Suppressor macrophage treated with lipopolysaccharide for 1 hour (primary cell): ENCODE measurements around the gene ZXDA.
A peak's percentile ranks its signal among the peaks of the same experiment; 100 is the strongest.
"Not testable (repeated sequence)": the region's sequence is repeated elsewhere in the genome, so short reads cannot be mapped to it uniquely, and the experiment has no call there.

Experiments
- DNase-seq, 3 donors: peaks; one replicate each; pipeline ENCODE4 v3.0.0-alpha.2; 2020 to 2022

The ZXDA gene, protein sequence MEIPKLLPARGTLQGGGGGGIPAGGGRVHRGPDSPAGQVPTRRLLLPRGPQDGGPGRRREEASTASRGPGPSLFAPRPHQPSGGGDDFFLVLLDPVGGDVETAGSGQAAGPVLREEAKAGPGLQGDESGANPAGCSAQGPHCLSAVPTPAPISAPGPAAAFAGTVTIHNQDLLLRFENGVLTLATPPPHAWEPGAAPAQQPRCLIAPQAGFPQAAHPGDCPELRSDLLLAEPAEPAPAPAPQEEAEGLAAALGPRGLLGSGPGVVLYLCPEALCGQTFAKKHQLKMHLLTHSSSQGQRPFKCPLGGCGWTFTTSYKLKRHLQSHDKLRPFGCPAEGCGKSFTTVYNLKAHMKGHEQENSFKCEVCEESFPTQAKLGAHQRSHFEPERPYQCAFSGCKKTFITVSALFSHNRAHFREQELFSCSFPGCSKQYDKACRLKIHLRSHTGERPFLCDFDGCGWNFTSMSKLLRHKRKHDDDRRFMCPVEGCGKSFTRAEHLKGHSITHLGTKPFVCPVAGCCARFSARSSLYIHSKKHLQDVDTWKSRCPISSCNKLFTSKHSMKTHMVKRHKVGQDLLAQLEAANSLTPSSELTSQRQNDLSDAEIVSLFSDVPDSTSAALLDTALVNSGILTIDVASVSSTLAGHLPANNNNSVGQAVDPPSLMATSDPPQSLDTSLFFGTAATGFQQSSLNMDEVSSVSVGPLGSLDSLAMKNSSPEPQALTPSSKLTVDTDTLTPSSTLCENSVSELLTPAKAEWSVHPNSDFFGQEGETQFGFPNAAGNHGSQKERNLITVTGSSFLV

DNA sequence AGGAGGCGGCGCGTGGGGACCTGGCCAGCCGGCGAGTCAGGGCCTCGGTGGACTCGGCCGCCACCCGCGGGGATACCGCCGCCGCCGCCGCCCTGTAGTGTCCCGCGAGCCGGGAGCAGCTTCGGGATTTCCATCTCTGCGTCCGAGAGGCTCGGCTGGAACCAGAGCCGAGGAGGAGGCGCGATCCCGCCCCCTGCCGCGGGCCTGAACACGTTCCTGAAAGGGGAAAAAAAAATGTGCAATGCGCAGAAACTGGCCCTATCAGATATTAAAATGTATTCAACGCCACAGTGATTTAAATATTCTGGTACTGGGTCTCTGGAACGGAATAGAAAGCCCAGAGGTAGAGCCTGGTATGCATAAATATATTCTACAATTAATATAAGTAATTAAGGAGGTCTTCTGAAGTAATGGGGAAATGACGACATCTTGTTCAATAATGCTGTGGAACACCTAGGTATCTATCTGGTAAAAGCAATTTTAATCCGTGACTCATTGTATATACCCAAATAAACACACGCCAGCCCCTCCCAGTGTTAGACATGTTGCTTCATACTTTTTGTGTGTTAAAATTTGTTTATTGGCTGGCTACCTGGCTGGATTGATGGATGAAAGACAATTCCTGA is at the start of gene ZXDA:
TSS of gene ZXDA (minus strand) at position 172 of the 626 bp plus-strand sequence. CDS start at position 134, 38 bp downstream.
- DNase-seq: not testable (repeated sequence)

DNA sequence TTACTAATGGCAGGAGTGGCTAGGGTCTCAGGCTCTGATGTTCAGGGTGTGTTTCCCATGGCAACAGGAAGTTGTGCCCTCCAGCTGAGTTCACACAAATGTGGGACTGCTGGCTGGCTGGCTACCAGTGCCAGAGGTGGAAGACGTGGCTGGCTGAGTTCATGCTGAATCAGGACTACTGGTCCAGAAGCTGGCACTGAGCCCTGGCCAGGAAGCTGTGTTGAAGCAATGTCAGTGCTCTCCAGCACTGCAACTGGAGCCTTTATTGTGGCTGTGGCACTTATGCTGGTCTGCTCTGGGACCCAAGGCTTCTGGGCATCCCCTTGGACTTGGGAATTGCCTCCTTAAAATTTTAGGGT is 42.0 kb upstream of the ZXDA start:
- DNase-seq: no peak

DNA sequence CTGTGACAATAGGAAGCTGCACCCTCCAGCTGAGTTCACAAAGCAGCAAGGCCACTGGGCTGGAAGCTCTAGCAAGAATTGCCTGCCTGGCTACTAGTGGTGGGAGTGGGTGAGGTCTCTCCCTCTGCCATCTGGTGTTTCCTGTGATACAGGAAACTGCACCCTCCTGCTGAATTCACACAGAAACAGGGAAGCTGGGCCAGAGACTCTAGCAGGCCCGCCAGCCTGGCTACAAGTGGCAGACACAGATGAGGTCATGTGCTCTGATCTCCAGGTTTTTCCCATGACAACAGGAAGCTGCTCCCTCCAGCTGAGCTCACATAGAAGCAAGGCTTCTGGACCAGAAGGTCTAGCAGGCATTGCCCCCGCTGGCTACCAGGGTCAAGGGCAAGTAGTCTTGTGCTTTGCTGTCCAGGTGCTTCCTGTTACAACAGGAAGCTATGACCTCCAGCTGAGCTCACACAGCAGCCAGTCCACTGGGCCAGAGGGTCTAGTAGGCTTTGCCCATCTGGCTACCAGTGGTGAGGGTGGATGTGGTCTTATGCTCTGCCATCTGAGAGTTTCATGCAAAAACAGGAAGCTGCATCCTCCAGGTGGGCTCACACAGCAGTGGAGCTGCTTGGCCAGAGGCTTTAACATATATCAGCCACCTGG is 41.5 kb upstream of the ZXDA start:
- DNase-seq: peak; percentile 10 to 20 (median 19)

DNA sequence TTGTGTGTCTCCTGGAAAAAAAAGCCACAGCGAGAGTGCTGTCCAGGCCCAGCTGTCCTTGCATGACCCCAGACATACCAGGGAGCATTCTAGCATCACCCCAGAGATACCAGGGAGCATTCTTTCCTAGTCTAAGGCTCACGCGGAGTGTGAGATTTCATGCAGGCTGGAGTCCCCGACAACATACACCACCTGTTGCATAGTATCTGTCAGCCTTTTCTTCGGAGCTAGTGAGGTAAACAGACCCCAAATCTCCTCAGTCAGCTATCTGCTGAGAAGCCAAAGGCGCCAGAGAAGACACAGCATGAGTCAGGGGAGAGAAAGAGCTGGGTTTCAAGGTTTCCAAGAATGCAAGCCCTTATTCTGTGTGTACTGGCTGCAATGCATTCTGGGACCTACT is 23.1 kb upstream of the ZXDA start:
- no peak for DNase-seq

DNA sequence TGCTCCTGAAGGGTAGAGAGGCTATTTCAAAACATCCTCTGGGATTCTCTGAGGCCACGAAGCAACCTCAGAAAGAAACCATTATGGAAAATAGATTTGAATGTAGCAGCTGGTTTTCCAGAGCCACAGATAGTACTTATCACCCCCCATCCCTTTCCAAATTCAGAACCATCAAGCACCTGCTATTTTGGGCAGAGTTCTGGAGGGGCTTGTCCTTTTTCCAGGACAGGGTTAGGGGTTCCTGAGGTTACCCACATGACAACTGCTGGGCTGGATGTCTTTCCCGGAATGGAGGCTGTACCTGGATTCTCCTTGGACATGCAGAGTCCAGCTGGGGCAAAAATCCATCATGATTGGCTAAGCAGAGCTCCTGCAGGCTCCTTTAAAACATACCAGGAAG is 22.0 kb upstream of the ZXDA start:
- DNase-seq: no peak

DNA sequence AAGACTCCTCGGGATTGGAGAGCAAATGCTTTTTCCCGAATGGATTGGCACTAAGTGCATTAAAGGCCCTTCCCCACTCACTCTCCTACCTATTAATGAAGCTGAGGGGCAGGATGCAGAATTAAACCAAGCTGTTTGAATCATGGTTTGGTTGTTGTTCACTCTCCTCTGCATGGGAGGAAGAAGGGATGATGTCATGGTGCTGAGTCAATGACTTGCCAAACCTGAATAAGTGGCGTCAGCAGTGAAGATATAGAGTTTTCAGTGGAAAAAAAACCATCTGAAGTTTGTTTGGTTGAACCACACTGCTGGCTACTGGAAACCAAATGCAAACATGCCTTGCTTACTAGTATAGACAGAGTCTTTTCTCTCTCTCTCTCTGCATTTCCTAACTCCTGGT is 19.8 kb upstream of the ZXDA start:
- peak in 2 of 3 donors; percentile 16 to 22 for DNase-seq

DNA sequence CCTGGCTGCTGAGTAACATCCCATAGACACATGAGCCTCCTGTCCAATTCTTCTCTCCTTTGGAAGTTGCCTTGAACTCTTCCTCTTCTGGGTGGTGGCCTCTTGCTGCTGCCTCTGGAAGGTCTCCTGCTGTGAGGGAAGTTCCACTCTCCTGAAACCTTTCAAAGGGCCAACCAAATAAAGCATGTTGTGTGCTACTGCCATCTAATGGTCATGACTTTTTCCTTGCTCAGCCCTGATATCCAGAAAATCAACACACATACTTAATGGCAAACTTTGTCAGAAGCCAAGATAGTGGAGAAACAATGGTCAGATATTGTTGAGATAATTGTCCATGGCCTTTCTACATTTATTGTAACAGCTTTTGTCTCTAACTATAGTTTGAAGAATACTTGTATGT is 19.1 kb upstream of the ZXDA start:
- DNase-seq: peak; percentile 46 to 49 (median 46)

DNA sequence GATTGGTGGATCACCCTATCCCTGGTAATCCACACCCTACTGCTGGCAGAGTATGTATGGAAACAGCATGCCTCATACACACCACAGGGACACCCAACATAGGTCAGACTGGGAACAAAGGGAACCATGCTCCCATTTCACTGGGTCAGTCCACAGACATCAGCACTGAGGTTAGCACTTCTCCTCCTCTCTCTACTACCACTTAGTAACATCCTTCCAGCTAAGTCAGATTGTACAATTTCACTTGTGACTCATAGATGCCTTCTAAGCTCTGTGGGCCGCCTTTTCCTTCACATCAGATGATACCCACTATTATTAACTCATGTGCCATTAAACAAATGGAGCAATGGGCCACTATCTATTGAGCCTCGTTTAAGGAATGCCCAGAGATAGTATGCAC is 15.5 kb upstream of the ZXDA start:
- no peak for DNase-seq

DNA sequence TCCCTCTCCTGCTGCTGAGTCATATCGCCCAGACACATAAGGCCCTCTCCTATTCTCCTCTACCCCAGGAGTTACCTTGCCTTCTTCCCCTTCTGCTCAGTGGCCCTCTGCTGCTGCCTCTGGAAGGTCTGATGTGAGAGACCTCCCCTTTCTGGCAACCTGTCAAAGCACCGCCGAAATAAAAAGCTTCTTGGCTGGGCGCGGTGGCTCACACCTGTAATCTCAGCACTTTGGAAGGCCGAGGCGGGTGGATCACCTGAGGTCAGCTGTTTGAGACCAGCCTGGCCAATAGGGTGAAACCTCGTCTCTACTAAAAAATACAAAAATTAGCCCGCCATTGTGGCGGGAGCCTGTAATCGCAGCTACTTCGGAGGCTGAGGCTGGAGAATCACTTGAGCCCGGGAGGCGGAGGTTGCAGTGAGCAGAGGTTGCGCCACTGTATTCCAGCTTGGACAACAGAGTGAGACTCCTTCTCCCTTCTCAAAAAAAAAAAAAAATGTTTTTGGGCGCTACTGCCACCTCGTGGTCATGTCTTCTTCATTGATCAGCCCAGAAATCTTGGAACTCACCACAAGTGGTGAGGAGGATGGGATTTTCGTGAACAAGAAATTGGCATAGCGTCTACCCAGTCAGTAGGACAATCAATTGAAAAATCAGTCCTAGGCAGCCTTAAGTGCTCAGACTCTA is 8.6 kb upstream of the ZXDA start:
- DNase-seq: peak; percentile 64 to 68 (median 64)

DNA sequence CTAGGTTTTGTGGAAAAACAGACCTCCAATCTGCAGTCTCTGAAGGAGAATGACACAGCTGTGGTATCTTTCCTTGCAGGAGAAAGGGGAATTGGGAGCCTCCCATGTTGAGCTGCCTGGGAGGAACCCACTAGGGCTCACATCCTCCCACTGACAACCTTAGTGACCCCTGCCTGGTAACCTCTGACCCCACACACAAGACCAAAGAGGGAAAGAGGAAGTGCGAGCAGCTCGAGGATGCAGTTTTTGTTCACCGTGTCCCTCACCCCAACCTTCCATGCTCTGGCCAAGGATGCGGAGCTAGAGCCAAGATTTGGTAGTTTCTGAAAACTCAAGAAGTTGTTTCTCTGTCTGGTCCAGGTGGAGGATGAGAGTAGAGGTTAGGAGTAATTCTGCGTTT is 5.4 kb upstream of the ZXDA start:
- DNase-seq: no peak

DNA sequence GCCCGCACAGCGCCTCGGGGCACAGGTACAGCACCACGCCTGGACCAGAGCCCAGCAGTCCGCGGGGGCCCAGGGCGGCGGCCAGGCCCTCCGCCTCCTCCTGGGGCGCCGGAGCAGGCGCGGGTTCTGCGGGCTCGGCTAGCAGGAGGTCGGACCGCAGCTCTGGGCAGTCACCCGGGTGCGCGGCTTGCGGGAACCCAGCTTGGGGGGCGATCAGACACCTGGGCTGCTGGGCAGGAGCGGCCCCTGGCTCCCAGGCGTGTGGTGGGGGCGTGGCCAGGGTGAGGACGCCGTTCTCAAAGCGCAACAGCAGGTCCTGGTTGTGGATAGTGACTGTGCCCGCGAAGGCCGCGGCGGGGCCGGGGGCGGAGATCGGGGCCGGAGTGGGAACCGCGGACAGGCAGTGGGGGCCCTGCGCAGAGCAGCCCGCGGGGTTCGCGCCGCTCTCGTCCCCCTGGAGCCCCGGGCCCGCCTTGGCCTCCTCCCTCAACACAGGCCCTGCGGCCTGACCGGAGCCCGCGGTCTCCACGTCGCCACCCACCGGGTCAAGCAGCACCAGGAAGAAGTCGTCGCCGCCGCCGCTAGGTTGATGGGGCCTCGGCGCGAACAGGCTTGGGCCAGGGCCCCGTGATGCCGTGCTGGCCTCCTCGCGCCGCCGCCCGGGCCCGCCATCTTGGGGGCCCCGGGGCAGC is 517 bp downstream of the ZXDA start:
- DNase-seq: peak; percentile 24 to 57 (median 35)

DNA sequence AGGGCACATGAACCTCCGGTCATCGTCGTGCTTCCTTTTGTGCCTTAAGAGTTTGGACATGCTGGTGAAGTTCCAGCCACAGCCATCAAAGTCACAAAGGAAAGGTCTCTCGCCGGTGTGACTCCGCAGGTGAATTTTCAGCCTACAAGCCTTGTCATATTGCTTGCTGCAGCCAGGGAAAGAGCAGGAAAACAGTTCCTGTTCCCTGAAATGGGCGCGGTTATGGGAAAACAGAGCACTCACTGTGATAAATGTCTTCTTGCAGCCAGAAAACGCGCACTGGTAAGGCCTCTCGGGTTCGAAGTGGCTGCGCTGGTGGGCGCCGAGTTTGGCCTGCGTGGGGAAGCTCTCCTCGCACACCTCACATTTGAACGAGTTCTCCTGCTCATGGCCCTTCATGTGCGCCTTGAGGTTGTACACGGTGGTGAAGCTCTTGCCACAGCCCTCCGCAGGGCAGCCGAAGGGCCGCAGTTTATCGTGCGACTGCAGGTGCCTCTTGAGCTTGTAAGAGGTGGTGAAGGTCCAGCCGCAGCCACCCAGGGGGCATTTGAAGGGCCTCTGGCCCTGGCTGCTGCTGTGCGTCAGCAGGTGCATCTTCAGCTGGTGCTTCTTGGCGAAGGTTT is 1.2 kb downstream of the ZXDA start:
- DNase-seq: not testable (repeated sequence)

DNA sequence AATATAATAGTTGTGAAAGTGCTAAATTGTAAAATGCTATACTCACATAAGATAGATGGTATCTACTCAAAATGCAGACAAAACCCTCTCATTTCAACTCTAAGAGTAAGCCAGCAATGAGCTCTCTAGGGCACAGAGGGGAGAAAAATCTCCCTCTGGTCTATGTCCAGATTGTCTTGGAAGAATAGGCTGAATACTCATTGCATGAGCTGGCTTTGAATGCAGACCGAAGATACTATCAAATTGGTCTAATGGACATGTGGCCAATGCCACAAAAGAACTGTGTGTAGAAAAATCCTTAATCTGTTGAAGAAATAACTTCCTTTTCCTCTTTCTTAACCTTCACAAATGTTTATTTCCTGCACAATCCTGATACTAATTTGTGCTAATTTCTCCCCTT is 3.5 kb downstream of the ZXDA start:
- DNase-seq: no peak

DNA sequence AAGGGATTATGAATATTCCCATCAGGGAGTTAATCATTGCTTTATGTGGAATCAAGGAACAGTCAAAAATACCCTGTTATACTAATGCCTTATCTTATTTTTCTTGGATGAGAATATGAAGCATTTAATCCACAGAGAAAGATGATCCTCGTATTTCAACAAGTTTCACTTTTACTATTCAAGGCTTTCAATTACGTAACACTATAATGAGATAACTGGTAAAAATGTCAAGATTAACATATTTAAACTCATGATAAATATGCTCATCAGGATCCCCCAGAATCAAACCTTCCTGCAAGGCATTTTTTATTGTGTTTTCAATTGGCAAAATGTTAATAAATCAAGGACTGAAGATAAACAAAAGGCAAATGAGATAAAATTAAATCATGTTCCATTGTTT is 5.1 kb downstream of the ZXDA start:
- peak in 2 of 3 donors; percentile 44 to 64 for DNase-seq

DNA sequence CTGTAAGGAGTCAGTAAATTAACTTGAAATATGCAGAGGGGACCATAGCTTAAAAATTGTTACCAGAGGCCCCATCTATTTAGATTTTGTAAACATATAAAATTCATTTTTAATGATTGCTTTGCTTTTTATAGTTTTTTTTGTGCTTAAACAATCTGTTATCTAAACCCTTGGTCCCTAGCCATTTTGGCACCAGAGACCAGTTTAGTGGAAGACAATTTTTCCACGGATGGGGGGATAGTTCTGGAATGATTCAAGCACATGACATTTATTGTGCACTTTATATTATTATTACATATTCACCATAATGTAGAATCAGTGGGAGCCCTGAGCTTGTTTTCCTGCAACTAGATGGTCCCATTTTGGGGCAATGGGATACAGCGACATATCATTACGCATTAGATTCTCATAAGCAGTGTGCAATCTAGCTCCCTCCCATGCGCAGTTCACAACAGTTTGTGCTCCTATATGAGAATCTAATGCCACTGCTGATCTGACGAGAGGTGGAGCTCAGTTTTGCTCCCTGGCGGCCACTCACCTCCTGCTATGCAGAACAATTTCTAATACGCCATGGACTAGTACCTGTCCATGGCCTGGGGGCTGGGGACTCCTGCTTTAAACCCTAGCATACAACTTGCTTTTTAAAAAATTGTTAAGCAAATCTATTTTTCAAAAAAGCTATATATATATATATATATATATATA is 5.9 kb downstream of the ZXDA start:
- DNase-seq: no peak

DNA sequence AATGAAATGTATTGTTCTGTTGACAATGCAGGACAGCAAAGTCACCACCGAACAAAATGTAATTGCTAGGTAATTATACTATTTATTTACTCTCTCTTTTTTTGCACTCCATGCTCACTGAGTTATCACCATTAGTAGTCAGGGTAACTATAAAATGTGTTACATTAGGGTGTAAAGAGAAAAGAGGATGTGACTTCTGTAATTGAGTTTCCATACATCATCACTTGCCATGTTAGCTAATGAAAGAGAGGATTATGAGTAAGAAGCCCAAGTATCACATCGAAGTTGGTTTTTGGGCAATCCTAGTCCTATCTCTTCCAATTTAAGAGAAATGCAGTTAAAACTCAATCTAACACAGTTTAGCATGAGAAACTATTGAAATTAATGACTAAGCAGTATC is 7.6 kb downstream of the ZXDA start:
- peak; percentile 40 to 79 (median 65) for DNase-seq

DNA sequence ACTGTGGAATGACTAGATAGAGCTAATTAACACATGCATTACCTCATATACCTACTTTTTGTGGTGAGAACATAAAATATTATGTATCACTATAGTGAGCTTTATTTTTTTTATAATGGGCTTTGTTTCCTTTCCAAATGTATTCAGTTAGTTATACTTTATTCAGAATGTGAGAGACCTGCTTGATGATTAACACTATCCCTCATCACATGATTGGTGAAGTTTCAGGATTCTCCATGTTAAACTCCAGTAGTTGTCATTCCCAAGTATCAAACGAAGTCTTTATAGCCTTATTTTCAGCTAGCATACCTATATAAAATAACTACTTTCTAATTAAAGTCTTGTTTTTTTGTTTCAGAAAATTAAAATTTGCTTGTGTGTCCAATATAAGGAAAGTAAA is 8.8 kb downstream of the ZXDA start:
- no peak for DNase-seq

DNA sequence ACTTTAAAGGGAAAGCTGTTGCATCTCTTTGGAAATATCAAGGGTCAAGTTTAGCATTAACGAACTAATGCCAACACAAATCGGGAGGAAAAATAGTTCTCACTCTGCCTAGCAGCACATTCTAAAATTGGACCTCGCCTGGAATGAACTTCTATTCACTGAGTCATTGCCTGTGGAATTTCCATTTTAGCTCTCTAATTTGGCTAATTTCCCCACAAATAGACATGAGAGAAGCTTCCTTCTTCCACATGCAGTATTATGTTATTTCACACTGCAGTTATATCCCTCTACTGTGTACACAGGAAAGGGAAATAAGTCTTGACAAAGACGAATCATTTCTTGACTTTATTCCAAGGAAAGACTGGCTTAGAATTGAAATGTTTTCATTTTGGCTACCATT is 9.3 kb downstream of the ZXDA start:
- DNase-seq: peak; percentile 51 to 86 (median 70)

DNA sequence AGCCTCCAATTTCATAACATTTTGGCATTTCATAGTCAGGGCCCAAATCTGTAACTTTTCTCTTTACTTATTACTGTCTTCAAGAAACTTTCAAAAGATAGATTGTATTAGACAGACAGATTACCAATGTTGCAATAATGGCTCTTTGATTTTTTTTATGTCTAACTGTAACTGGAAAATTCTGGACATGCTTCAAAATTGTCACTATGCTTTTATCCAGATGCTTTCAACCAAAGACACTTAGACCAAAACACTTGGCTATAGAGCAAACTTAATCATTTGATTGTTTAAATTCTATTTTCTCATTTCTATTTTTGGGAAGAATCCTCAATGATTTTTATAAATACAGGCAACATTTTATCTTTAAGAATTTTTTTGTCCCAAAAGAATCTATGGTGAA is 10.4 kb downstream of the ZXDA start:
- DNase-seq: no peak

DNA sequence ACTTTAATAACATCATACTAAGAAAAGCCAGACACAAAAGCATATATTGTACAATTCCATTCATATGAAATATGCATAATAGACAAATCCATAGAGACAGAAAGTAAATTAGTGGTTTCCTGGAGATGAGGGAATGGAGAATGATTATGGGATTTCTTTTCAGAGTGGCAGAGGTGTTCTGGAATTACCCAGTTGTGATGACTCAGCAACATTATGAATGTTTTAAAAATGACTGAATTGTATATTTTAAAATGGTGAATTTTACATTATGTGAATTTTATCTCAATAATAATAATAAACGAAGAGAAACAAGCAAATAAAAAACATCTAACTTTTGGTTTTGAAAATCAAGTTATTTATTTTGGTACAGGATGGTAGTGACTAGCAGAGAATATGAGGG is 11.2 kb downstream of the ZXDA start:
- DNase-seq: peak in 1 of 3 donors; percentile 20

DNA sequence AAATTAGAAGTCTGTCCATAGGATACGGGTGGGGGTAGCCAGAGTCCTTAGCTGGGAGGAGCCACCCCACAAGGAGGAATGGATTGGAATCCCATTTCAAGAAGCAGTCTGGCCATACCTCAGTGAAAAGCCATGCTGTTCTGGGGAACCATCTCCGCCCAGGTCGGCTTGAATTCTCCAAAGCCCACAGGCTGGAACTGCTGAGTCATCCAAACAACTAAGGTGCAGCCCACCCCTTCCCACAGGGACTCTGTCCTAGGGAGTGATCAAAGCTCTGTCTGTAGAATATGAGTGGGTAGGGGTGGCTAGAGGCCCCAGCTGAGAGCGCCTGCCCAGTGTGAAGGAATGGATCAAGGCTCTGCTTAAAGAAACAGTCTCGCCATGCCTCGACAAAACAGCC is 38.8 kb downstream of the ZXDA start:
- DNase-seq: no peak
